GM19452 (cell line): ENCODE measurements around the gene MGA.
"Not testable (repeated sequence)": the region's sequence is repeated elsewhere in the genome, so short reads cannot be mapped to it uniquely, and the experiment has no call there.

Source experiments
- ATAC-seq: cut with Tn5 transposase; IDR thresholded peaks from one replicate; pipeline ENCODE4 v1.9.1; 2021; ENCODE audit not compliant: unreplicated experiment

MGA gene

GRCh38 chr15:41703120-41703519 is 42.9 kb downstream of the MGA start:
- ATAC-seq: no peak

- no peak for ATAC-seq
Observed at GRCh38 chr15:41713047-41713446, 52.8 kb downstream of the MGA start.

- ATAC-seq: no peak
Observed at GRCh38 chr15:41714291-41714690, 54.1 kb downstream of the MGA start.

DNA sequence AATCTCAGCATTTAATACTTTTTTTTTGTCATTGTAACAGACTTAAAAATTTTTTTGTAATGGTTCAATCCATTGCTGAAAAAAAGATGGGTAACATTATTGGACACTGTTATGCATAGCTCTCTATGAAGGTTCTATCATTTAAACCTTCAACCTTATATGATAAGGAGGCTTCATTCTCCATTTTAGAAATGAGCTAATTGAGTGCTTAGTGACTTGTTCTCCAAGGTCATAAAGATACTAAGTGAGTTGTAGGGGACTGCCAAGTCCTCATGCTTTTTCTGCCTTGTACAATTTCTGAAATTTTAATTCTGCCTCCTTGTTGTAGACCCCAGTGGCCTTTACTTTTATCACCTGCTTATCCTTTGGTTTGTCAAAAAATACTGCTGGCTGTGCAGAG is 56.7 kb downstream of the MGA start:
- ATAC-seq: no peak

DNA sequence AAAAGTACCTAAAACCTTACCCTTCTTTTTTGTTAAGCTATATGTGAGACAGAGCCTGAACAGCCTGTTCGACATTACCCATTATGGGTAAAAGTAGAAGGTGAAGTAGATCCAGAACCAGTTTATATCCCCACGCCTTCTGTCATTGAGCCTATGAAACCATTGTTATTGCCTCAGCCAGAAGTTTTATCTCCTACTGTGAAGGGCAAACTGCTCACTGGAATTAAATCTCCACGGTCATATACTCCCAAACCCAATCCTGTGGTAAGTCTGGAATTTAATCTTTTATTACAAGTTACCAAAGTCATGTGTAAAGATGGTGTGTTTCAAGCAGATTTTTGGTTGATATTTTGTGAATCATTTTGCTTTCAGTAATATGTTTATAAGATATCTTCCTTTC is 66.9 kb downstream of the MGA start:
- ATAC-seq: no peak

DNA sequence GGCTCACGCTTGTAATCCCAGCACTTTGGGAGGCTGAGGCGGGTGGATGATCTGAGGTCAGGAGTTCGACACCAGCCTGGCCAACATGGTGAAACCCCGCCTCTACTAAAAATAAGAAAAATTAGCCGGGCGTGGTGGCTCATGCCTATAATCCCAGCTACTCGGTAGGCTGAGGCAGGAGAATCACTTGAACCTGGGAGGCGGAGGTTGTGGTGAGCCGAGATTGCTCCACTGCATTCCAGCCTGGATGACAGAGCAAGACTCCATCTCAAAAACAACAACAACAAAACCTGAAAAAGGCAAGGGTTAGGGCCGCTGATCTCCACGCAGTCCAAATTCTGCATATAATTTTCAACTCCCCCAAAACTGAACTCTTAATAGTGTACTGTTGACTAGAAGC is 67.9 kb downstream of the MGA start:
- ATAC-seq: not testable (repeated sequence)

DNA sequence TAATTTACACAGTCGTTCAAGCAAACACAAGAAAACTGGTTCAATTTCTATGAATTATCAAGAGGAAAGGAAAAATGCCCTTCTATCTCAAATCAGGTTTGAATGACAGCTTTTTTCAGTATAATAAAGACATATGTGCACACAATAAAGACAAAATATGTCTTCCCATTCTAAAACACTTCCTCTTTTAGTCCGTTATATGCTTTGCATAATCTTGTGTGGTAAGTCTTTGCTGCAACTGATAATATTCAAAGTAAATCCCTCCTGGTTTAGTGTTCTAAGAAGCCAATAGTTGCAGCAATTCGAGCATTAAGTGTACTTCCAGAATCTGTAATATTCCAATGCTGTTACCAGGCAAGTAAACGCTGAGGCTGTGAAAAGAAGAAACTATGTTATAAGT is 70.3 kb downstream of the MGA start:
- ATAC-seq: no peak

DNA sequence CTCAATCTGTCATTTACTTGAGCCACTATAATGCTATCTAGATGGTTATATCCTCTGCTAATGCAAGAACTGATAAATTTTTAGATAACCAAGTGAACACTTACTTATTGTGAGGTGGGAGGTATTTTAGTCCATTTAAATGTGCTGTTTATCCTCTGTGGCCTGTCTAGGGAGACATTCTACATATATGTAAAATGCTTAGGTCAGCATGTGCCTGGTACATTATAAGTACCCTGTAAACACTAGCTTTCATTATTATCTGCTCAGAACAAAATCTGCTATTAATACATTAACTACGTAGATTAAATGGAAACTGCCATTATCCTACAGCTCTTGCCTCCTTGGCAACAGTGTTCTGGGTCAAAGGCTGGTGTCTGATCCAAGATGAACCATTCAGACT is 72.3 kb downstream of the MGA start:
- no peak for ATAC-seq

DNA sequence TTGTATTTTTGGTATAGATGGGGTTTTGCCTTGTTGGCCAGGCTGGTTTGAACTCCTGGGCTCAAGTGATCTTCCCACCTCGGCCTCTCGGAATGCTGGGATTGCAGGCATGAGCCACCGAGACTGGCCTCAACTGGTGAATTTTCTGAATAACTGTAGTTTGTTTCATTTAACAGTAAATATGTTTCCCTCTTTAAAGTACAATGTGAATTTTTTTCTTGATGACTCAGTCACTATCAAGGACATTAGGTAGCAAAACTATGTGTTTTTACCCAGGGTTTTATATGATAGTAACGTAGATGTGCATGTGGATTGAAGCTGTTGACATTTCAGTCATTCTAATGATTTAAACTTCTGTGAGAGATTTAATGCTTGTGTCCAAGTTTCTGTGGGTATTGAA is 73.9 kb downstream of the MGA start:
- no peak for ATAC-seq

GRCh38 chr15:41735046-41735445 is 74.8 kb downstream of the MGA start:
- no peak for ATAC-seq

DNA sequence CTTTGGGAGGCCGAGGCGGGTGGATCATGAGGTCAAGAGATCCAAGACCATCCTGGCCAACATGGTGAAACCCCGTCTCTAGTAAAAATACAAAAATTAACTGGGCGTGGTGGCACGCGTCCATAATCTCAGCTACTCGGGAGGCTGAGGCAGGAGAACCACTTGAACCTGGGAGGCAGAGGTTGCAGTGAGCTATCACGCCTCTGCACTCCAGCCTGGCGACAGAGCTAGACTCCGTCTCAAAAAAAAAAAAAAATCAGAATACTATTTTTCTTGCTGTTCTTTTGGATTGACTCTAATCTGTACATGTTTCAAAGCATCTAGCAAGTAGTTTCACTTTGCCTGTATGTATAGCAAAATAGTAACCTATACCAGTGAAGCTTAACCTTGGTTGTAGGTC is 75.3 kb downstream of the MGA start:
- ATAC-seq: not testable (repeated sequence)

DNA sequence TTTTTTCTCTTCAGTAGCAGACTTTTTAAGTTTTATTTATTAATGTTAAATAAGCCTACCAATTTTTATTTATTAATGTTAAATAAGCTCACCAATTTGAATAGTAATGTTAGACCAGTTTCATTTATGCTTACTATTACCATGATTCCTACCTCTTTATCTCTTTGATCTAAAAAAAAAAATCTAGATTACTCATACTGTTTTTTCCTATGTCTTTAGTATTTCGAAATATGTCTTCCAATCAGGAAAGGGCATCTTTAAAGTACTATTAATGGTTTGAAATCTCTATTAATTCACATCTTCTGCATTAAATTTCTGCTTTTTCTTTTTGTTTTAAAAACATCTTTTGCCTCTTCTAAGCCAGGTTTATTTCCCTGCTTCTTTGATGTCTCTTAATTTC is 86.6 kb downstream of the MGA start:
- no peak for ATAC-seq

DNA sequence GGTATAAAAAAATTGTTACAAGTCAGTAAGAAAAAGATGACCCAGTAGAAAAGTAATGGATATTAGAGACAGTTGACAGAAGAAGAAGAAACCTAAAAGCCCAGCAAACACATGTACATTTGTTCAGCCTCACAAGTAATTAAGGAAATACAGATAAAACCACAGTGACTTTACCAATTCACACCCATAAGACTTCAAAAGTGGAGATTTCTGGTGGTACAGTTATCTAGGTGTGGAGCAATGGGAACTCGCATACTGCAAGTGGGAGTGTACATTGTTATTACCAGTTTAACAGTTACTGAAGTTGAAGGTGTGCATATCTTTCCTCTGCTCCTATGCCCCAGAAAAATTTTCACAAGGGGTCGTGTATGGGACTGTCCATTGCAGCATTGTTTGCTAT is 96.0 kb downstream of the MGA start:
- ATAC-seq: no peak

DNA sequence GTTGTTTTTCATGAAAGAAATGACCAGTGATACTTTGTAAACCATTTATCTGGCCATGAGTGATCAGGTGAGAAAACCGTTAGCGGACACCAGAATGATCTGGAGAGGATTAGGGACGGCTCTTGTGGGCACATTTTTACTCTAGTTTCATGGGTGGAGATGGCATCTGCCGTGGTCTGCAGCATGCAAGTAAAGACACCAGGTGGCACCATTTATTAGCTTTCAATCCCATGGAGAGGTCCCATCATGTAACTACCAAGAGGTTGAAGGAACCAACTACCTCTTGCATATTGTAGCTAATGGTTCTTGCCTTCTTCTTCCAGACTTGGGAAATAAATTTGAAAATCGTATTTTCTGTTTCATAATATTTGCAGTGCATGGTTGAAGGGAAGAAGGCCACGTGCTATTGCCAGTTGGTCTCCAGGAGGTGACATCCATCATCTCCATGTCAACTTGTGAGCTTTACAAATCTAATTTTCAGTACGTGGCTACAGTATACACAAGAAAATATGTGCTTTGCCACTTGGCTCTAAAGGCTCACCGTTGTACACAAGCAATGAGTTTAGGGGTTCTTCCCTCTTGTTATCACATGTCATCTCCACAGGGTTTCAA is 112.6 kb downstream of the MGA start:
- ATAC-seq: no peak

DNA sequence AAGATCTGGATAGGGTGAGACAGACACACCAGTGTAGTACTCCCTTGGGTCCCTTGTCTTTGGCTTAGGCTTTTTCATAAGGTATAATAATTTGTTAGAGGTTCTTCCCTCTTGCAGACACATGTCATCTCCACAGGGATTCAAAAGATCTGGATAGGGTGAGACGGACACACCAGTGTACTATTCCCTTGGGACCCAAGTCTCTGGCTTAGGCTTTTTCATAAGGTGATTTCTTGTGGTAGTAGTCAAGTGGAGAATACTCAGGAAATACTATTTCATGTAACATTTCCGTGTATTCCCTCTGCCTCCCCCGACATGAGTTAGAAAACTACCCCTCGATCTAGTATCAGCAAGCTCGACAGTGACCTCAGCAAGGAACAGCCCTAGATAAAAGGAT is 113.1 kb downstream of the MGA start:
- no peak for ATAC-seq

GRCh38 chr15:41773729-41774061 is 113.5 kb downstream of the MGA start:
- no peak for ATAC-seq

DNA sequence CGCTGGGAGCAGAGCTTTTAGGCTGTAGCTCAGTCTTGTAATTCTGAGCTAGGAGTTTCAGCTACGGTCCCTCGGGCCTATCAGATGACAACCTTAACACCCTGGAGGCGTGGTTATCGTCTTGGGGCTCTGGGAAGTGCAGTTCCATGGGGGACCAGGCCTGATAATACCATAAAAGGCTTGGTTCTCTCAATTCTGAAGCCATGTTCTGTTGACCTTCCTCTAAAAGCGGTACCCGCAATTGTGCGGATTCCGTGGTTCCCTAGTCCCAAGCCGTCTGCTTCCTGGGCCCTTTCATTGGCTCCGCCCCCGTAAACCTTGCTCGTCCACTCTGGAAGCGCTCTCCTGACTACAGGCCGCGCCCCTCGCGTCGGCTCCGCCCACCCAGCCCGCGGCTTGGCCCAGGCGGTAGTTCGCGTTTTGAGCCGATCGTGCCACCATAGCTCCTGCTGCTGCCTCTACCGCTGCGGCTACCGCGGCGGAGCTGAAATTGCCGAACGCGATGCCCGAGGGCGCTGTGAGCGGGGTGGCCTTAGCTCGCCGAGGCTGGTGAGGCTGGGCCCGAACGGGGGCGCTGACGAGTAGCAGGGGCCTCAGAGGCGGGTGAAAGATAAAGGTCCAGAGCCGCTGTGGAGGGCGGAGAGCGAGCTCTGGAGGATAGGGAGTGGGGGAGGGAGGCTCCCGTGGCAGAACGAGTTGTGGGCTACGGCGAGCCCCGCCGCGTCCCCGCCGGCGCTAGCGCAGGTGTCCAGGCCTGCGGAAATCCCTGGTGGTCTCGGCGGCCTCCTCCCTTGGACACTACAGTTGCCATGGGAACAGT is 114.1 kb downstream of the MGA start, which contains the start of gene MAPKBP1:
Gene MAPKBP1 (plus strand): TSS at position 423 of the 820 bp plus-strand sequence. CDS start 792 bp downstream, outside the sequence.
- ATAC-seq: peak; percentile 83

- ATAC-seq: no peak
Observed at GRCh38 chr15:41774882-41775417, 114.7 kb downstream of the MGA start.

- ATAC-seq: no peak
Observed at GRCh38 chr15:41775651-41776050, 115.4 kb downstream of the MGA start.

DNA sequence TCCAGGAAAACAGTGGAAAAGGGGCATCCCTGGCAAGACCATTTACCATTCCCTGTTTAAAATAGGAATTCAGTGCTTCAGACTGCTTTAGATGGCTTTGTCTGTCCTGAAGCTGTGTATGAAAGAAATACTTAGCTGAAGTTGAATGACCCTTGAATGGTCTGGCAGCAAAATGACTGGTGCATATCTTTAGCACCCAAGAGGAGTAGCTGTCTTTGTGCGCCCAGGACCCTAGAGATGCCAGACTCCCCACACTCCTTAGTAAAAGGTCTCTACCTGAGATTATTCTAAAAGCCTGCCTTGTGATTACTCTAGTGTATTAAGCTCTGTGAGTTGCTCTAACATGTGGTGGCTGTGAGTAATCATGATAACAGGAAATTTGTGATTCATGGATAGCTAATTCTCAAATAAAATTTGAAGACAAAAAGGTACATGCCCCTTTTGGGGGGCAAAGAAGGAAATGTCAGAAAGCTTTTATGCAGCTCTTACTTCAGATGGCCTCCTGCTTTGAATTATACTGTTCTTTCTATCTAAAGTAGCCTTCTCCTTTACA is 117.3 kb downstream of the MGA start:
- ATAC-seq: no peak

- no peak for ATAC-seq
Observed at GRCh38 chr15:41778521-41778920, 118.3 kb downstream of the MGA start.

GRCh38 chr15:41779662-41780157 is 119.5 kb downstream of the MGA start:
- ATAC-seq: no peak
